Cardiac fibroblast (primary cell): ENCODE measurements around the gene KIF26A.

Source experiments
- DNase-seq, 2 donors: peaks; one replicate each; pipeline versions ENCODE4 v3.0.0 to v3.0.0-alpha.2; 2010; ENCODE audit warnings: low read depth in 2 of 2
- H3K4me3 ChIP-seq, 2 donors: replicated peaks in 1 of 2; 1 replicate in 1 of 2; 2 replicates in 1 of 2; pipeline ENCODE4 v1.5.1; 2011; ENCODE audit warnings: low read depth in 2 of 2, low read length in 2 of 2, mild to moderate bottlenecking in 2 of 2, moderate library complexity in 1 of 2
- CTCF ChIP-seq: IDR thresholded peaks from one replicate; pipeline ENCODE4 v1.5.1; 2011; ENCODE audit warnings: low read depth, mild to moderate bottlenecking, low read length, inconsistent platforms

Gene KIF26A

GRCh38 chr14:104215706-104216334, 77.4 kb downstream of the KIF26A start:
- H3K4me3 ChIP-seq = no peak overlapping the region
- no peak for DNase-seq
- TF ChIP-seq CTCF = no peak

- no peak overlapping the region for H3K4me3 ChIP-seq
- DNase-seq = no peak
- no peak for TF ChIP-seq CTCF
Measured at GRCh38 chr14:104216457-104216856, 78.1 kb downstream of the KIF26A start.

- no peak for TF ChIP-seq CTCF
- H3K4me3 ChIP-seq = no peak overlapping the region
- no peak for DNase-seq
Measured at GRCh38 chr14:104217486-104218360, 79.3 kb downstream of the KIF26A start.

- no peak overlapping the region for H3K4me3 ChIP-seq
- TF ChIP-seq CTCF = no peak
- DNase-seq = no peak
Measured at GRCh38 chr14:104218361-104219180, 80.2 kb downstream of the KIF26A start.

GRCh38 chr14:104219731-104220214, 81.4 kb downstream of the KIF26A start:
- no peak overlapping the region for H3K4me3 ChIP-seq
- no peak for TF ChIP-seq CTCF
- no peak for DNase-seq

GRCh38 chr14:104220215-104221070, 82.1 kb downstream of the KIF26A start:
- no peak for DNase-seq
- no peak overlapping the region for H3K4me3 ChIP-seq
- no peak for TF ChIP-seq CTCF
